GM12864 (cell line): ENCODE data around the gene FOXJ3.

ENCODE experiments used
- DNase-seq: peaks from one replicate; pipeline ENCODE4 v3.0.0-alpha.2; 2011; ENCODE audit warnings: low read depth
- H3K4me3 ChIP-seq: 2 replicates; pipeline ENCODE4 v1.5.1; 2011; ENCODE audit warnings: mild to moderate bottlenecking, low read depth, low read length, control low read depth
- CTCF ChIP-seq: IDR thresholded peaks from 2 replicates; pipeline ENCODE4 v1.5.1; 2011; ENCODE audit warnings: low read depth, mild to moderate bottlenecking, moderate library complexity, low read length, control low read depth, inconsistent platforms; ENCODE audit errors: missing control alignments

FOXJ3 gene

GRCh38 chr1:42350086-42350485, 15.1 kb upstream of the FOXJ3 start:
- no peak for TF ChIP-seq CTCF
- no peak for DNase-seq
- no peak overlapping the region for H3K4me3 ChIP-seq

- no peak for TF ChIP-seq CTCF
- no peak for DNase-seq
- H3K4me3 ChIP-seq: no peak overlapping the region
Observed at GRCh38 chr1:42348498-42348897, 13.5 kb upstream of the FOXJ3 start.

GRCh38 chr1:42343049-42343448, 8.0 kb upstream of the FOXJ3 start:
- no peak for TF ChIP-seq CTCF
- no peak for DNase-seq
- no peak overlapping the region for H3K4me3 ChIP-seq

GRCh38 chr1:42340901-42341300, 5.9 kb upstream of the FOXJ3 start:
- H3K4me3 ChIP-seq: no peak overlapping the region
- no peak for DNase-seq
- TF ChIP-seq CTCF: no peak

- no peak overlapping the region for H3K4me3 ChIP-seq
- no peak for TF ChIP-seq CTCF
- no peak for DNase-seq
Observed at GRCh38 chr1:42340093-42340492, 5.1 kb upstream of the FOXJ3 start.

- no peak overlapping the region for H3K4me3 ChIP-seq
- TF ChIP-seq CTCF: no peak
Observed at GRCh38 chr1:42336978-42337377, 1.9 kb upstream of the FOXJ3 start.

GRCh38 chr1:42335809-42336518, 929 bp upstream of the FOXJ3 start:
- no peak for DNase-seq
- peak overlapping the region; percentile 77 for H3K4me3 ChIP-seq
- no peak for TF ChIP-seq CTCF

More at GRCh38 chr1:42336978-42337377, 1.9 kb upstream of the FOXJ3 start:
- DNase-seq: no peak
